HUES6 (cell line): Measurements from ENCODE around the gene MGLL.

ENCODE experiments used
- H3K27ac ChIP-seq: 2 replicates; pipeline ENCODE4 v1.7.0; 2013; ENCODE audit warnings: low read depth, mild to moderate bottlenecking, low read length, inconsistent platforms
- H3K27me3 ChIP-seq: 2 replicates; pipeline ENCODE4 v1.6.1; 2013; ENCODE audit warnings: low read length; ENCODE audit not compliant: control insufficient read depth, insufficient read depth
- H3K36me3 ChIP-seq: 2 replicates; pipeline ENCODE4 v1.6.1; 2013; ENCODE audit warnings: low read length; ENCODE audit not compliant: control insufficient read depth, insufficient read depth
- H3K4me1 ChIP-seq: 2 replicates; pipeline ENCODE4 v1.6.1; 2013; ENCODE audit warnings: low read length; ENCODE audit not compliant: control insufficient read depth, insufficient read depth
- H3K4me3 ChIP-seq: 2 replicates; pipeline ENCODE4 v1.5.1; 2013; ENCODE audit warnings: low read depth, low read length
- H3K9ac ChIP-seq: one replicate; pipeline ENCODE4 v1.6.1; 2013; ENCODE audit warnings: mild to moderate bottlenecking, low read length
- H3K9me3 ChIP-seq: 2 replicates; pipeline ENCODE4 v1.6.1; 2013; ENCODE audit warnings: low read depth, low read length; ENCODE audit not compliant: control insufficient read depth, insufficient read depth

MGLL gene

GRCh38 chr3:127799476-127800222, 22.7 kb downstream of the MGLL start:
- Histone ChIP-seq H3K4me3 (no peak overlapping the region), H3K9me3 (no peaks in the 10 kb centered on the region), H3K27me3 (no peaks in the 10 kb centered on the region), H3K9ac (no peak overlapping the region), H3K27ac (no peak overlapping the region), H3K36me3 (no peaks in the 10 kb centered on the region), H3K4me1 (no peaks in the 10 kb centered on the region)

GRCh38 chr3:127798716-127799115, 23.6 kb downstream of the MGLL start:
- Histone ChIP-seq H3K36me3 (no peaks in the 10 kb centered on the region), H3K9ac (no peak overlapping the region), H3K27me3 (no peaks in the 10 kb centered on the region), H3K27ac (no peak overlapping the region), H3K4me1 (no peaks in the 10 kb centered on the region), H3K9me3 (no peaks in the 10 kb centered on the region), H3K4me3 (no peak overlapping the region)

- no peaks in the 10 kb centered on the region for H3K9me3 ChIP-seq
- no peak overlapping the region for H3K9ac ChIP-seq
- H3K27me3 ChIP-seq, result no peaks in the 10 kb centered on the region
- no peak overlapping the region for H3K27ac ChIP-seq
- H3K36me3 ChIP-seq, result no peaks in the 10 kb centered on the region
- H3K4me1 ChIP-seq, result no peaks in the 10 kb centered on the region
- no peak overlapping the region for H3K4me3 ChIP-seq
These were observed 25.5 kb downstream of the MGLL start for GRCh38 chr3:127796831-127797150.

DNA sequence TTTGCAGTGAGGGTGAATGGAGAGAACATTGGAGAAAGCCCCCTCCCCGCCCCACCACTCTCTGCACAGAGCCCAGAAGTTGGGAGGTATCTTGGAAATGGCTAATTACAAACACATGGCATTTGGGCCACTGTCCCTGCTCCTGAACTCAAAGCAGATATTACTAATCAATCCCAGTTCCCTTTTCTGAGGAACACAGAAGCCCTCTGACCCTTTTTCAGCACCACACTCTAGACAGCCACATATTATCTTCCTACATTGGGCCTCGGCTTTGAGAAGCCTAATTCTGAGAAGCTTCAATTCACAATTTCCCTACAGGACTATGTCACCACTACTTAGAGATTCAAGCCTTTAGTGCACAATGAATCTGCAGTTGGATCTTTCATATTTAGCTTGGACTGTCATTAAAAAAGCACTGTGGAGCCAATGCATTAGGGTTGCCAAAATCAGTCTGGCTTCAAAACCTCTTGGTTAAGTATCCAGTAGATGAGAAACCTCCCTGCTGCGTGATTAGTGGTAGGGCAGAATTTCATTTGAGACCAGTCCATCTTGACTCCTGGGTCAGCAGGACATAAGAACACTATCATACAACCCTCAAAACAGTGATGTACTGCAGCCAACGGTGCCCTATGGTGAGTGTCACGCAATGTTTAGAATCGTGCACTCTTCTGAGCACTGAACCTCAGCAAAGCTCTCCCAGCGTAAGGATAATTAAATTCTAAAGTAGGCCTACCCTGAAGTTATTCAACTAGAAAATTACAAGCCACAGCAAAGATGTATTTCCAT, 26.1 kb downstream of the MGLL start:
- no peak overlapping the region for H3K27ac ChIP-seq

GRCh38 chr3:127794972-127795371, 27.3 kb downstream of the MGLL start:
- no peak overlapping the region for H3K9ac ChIP-seq
- no peaks in the 10 kb centered on the region for H3K27me3 ChIP-seq
- H3K36me3 ChIP-seq, result no peaks in the 10 kb centered on the region
- H3K4me3 ChIP-seq, result no peak overlapping the region
- H3K4me1 ChIP-seq, result peaks cover 5% of the 10 kb centered on the region; the same call in 1 of the 2 replicates
- no peak overlapping the region for H3K27ac ChIP-seq
- H3K9me3 ChIP-seq, result no peaks in the 10 kb centered on the region

More for the DNA sequence above, 26.1 kb downstream of the MGLL start:
- Histone ChIP-seq H3K27me3 (no peaks in the 10 kb centered on the region), H3K9ac (no peak overlapping the region), H3K9me3 (no peaks in the 10 kb centered on the region), H3K4me3 (no peak overlapping the region), H3K4me1 (no peaks in the 10 kb centered on the region), H3K36me3 (no peaks in the 10 kb centered on the region)

DNA sequence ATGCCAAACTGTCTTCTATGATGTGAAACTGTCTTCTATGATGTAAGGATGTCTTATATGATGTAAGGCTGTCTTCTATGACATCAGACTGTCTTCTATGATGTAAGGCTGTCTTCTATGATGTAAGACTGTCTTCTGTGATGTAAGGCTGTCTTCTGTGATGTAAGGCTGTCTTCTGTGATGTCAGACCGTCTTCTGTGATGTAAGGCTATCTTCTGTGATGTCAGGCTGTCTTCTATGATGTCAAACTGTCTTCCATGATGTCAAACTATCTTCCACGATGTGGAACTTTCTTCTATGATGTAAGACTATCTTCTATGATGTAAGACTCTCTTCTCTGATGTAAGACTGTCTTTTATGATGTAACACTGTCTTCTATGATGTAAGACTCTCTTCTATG, 27.9 kb downstream of the MGLL start:
- Histone ChIP-seq H3K27ac (no peak overlapping the region), H3K9ac (no peak overlapping the region), H3K36me3 (no peaks in the 10 kb centered on the region), H3K4me1 (peaks cover 5% of the 10 kb centered on the region; the same call in 1 of the 2 replicates), H3K4me3 (no peak overlapping the region), H3K27me3 (no peaks in the 10 kb centered on the region), H3K9me3 (no peaks in the 10 kb centered on the region)

GRCh38 chr3:127792541-127793292, 29.6 kb downstream of the MGLL start:
- no peaks in the 10 kb centered on the region for H3K36me3 ChIP-seq
- H3K9ac ChIP-seq, result no peak overlapping the region
- H3K4me1 ChIP-seq, result peaks cover 5% of the 10 kb centered on the region; the same call in 1 of the 2 replicates

DNA sequence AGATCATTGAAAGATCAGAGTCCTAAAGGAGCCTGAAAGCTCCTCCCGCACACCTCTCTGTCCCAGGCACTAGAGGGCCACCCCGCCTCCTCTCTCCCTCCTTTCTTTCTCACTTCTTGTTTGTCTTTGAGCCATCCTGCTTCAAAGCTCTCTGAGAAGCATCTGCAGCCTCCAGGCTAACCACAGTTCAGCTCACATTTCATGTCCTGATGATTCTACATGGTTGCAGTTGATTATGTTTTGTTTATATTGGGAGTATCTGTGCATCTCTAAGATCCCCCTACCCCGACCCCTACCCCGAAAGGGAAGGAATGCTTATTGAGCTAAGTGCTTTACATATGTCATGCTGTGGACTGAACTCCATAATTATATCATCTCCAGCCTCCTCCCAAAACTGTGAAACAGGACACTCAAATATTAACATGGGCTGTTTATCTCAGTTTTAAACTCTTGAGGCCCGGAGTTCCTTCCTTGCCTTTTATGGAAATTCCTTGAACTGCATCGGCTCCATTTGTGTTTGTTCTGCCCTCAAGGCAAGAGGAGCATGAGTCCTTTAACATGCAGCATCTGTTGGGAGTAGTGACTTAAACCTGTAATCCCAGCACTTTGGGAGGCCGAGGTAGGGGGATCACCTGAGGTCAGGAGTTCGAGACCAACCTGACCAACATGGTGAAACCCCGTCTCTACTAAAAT, 30.9 kb downstream of the MGLL start:
- no peaks in the 10 kb centered on the region for H3K27me3 ChIP-seq
- H3K4me3 ChIP-seq, result no peak overlapping the region
- H3K9me3 ChIP-seq, result no peaks in the 10 kb centered on the region
- no peaks in the 10 kb centered on the region for H3K36me3 ChIP-seq
- H3K4me1 ChIP-seq, result peaks cover 5% of the 10 kb centered on the region; the same call in 1 of the 2 replicates
- no peak overlapping the region for H3K27ac ChIP-seq
- no peak overlapping the region for H3K9ac ChIP-seq

More at GRCh38 chr3:127792541-127793292, 29.6 kb downstream of the MGLL start:
- Histone ChIP-seq H3K27me3 (no peaks in the 10 kb centered on the region), H3K27ac (no peak overlapping the region), H3K9me3 (no peaks in the 10 kb centered on the region), H3K4me3 (no peak overlapping the region)

- Histone ChIP-seq H3K27ac (no peak overlapping the region), H3K4me1 (peaks cover 5% of the 10 kb centered on the region; the same call in 1 of the 2 replicates), H3K36me3 (no peaks in the 10 kb centered on the region), H3K4me3 (no peak overlapping the region), H3K9me3 (no peaks in the 10 kb centered on the region), H3K27me3 (no peaks in the 10 kb centered on the region), H3K9ac (no peak overlapping the region)
These were observed 31.5 kb downstream of the MGLL start for GRCh38 chr3:127790882-127791183.

DNA sequence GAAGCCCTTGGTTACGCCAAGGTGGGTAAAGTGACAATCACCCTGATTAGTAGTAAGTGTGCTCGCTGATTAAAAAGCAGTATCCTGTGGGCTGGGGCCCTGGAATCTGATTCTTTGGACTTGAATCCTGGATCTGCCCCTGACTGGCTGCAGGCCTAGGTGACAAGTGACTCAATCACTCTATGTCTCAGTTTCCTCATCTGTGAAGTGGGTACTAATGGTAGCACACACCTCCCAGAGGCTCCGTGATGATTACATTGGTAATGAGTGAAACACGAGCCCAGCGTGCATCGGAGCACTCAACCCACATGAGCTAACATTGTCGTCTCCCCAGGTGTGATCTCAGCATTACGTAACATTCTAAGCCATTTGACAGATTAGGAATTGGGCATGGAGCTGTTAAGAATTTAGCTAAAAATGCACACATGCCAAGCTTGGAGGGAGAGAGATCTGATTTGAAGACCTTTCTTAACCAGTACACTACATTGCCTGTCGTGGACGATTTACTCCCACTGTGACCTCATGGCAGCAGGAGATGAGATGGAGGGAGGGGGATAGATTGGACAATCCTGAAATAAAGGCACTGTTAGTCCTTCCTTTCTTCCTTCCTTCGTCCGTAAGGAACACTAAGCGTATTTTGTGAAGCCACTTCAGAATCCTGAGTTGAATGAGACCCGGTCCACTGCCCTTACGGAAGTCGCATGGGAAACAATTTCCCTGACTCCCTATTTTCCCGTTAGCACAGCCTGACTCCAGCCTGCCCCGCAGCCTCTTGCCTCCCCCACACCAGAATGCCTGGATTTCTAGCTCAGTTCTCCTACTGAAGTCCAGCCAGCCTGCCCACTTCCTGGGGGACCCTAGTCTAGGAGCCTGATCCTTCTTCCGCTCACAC, 32.1 kb downstream of the MGLL start:
- H3K9ac ChIP-seq, result no peak overlapping the region
- no peaks in the 10 kb centered on the region for H3K9me3 ChIP-seq
- H3K27ac ChIP-seq, result no peak overlapping the region
- H3K4me3 ChIP-seq, result no peak overlapping the region
- H3K36me3 ChIP-seq, result no peaks in the 10 kb centered on the region
- peaks cover 5% of the 10 kb centered on the region; the same call in 1 of the 2 replicates for H3K4me1 ChIP-seq
- no peaks in the 10 kb centered on the region for H3K27me3 ChIP-seq
